Brain microvascular endothelial cell (primary cell): ENCODE results near the gene PCTP.

Source experiments
- DNase-seq: peaks from one replicate; pipeline ENCODE4 v3.0.0-alpha.2; 2020
- H3K27ac ChIP-seq: fragments of 250-450 bp; sonication (Bioruptor Pico); 2 replicates; pipeline ENCODE4 v1.5.1; 2020; ENCODE audit warnings: mild to moderate bottlenecking, moderate library complexity
- H3K27me3 ChIP-seq: fragments of 250-450 bp; sonication (Bioruptor Pico); replicated peaks from 2 replicates; pipeline ENCODE4 v1.5.1; 2020; ENCODE audit warnings: mild to moderate bottlenecking
- H3K36me3 ChIP-seq: fragments of 250-450 bp; sonication (Bioruptor Pico); replicated peaks from 2 replicates; pipeline ENCODE4 v1.5.1; 2020; ENCODE audit warnings: mild to moderate bottlenecking
- H3K4me3 ChIP-seq: 2 replicates; pipeline ENCODE4 v1.5.1; 2011; ENCODE audit warnings: low read depth, mild to moderate bottlenecking, control low read depth, low read length, moderate library complexity
- CTCF ChIP-seq: IDR thresholded peaks from 2 replicates; pipeline ENCODE4 v1.5.1; 2011; ENCODE audit warnings: low read depth, mild to moderate bottlenecking, moderate library complexity, low read length, control low read depth, inconsistent platforms; ENCODE audit errors: missing control alignments
- in situ Hi-C: cut with HindIII; loops from 2 replicates; pipeline ENCODE4 v1.10.0; 2017; ENCODE audit warnings: low sequenced_read_pairs, low pct_ligation_motif_present

PCTP gene

GRCh38 chr17:55816532-55817396, 65.9 kb downstream of the PCTP start:
- no peaks in the 10 kb centered on the region for H3K27me3 ChIP-seq
- DNase-seq = no peak
- TF ChIP-seq CTCF = no peak
- H3K4me3 ChIP-seq = no peak overlapping the region
- H3K36me3 ChIP-seq = no peaks in the 10 kb centered on the region
- H3K27ac ChIP-seq = no peak overlapping the region
- in situ Hi-C loops = no loop called here

- Histone ChIP-seq H3K36me3 (no peaks in the 10 kb centered on the region), H3K27ac (no peak overlapping the region), H3K4me3 (no peak overlapping the region), H3K27me3 (no peaks in the 10 kb centered on the region)
- in situ Hi-C loops = no loop called here
- TF ChIP-seq CTCF = no peak
- DNase-seq = no peak
Measured at GRCh38 chr17:55817397-55817709, 66.5 kb downstream of the PCTP start.

- in situ Hi-C loops = no loop called here
- no peaks in the 10 kb centered on the region for H3K27me3 ChIP-seq
- H3K36me3 ChIP-seq = no peaks in the 10 kb centered on the region
- no peak for DNase-seq
- H3K4me3 ChIP-seq = no peak overlapping the region
- no peak for TF ChIP-seq CTCF
- H3K27ac ChIP-seq = no peak overlapping the region
Measured at GRCh38 chr17:55818026-55818425, 67.2 kb downstream of the PCTP start.

GRCh38 chr17:55818451-55819375, 67.9 kb downstream of the PCTP start:
- Histone ChIP-seq H3K27ac (no peak overlapping the region), H3K4me3 (no peak overlapping the region), H3K36me3 (no peaks in the 10 kb centered on the region), H3K27me3 (no peaks in the 10 kb centered on the region)
- no peak for DNase-seq
- no peak for TF ChIP-seq CTCF
- in situ Hi-C loops = no loop called here

GRCh38 chr17:55820675-55821074, 69.8 kb downstream of the PCTP start:
- no peak for TF ChIP-seq CTCF
- H3K27me3 ChIP-seq = no peaks in the 10 kb centered on the region
- no peaks in the 10 kb centered on the region for H3K36me3 ChIP-seq
- H3K4me3 ChIP-seq = no peak overlapping the region
- in situ Hi-C loops = no loop called here
- DNase-seq = no peak
- H3K27ac ChIP-seq = no peak overlapping the region
